GM18519 (cell line): ENCODE data around the gene TMEM225B.
"Not testable (repeated sequence)": the region's sequence is repeated elsewhere in the genome, so short reads cannot be mapped to it uniquely, and the experiment has no call there.

Experiments used
- ATAC-seq: cut with Tn5 transposase; IDR thresholded peaks from one replicate; pipeline ENCODE4 v1.9.1; 2021; ENCODE audit warnings: mild to moderate bottlenecking, moderate library complexity; ENCODE audit not compliant: unreplicated experiment, low FRiP score

The TMEM225B gene, protein sequence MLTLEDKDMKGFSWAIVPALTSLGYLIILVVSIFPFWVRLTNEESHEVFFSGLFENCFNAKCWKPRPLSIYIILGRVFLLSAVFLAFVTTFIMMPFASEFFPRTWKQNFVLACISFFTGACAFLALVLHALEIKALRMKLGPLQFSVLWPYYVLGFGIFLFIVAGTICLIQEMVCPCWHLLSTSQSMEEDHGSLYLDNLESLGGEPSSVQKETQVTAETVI

GRCh38 chr7:99597762-99598501 lies at the start of gene TMEM225B:
TSS of gene TMEM225B (plus strand) at chr7:99598267. CDS start at chr7:99604389, 6,122 bp downstream.
- no peak for ATAC-seq

DNA sequence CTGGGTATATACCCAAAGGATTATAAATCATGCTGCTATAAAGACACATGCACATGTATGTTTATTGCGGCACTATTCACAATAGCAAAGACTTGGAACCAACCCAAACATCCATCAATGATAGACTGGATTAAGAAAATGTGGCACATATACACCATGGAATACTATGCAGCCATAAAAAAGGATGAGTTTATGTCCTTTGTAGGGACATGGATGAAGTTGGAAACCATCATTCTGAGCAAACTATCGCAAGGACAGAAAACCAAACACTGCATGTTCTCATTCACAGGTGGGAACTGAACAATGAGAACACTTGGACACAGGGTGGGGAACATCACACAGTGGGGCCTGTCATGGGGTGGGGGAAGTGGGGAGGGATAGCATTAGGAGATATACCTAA lies 48.5 kb upstream of the TMEM225B start:
- not testable (repeated sequence) for ATAC-seq

- ATAC-seq = peak; percentile 9
Observed at GRCh38 chr7:99551334-99551733, 46.7 kb upstream of the TMEM225B start.

DNA sequence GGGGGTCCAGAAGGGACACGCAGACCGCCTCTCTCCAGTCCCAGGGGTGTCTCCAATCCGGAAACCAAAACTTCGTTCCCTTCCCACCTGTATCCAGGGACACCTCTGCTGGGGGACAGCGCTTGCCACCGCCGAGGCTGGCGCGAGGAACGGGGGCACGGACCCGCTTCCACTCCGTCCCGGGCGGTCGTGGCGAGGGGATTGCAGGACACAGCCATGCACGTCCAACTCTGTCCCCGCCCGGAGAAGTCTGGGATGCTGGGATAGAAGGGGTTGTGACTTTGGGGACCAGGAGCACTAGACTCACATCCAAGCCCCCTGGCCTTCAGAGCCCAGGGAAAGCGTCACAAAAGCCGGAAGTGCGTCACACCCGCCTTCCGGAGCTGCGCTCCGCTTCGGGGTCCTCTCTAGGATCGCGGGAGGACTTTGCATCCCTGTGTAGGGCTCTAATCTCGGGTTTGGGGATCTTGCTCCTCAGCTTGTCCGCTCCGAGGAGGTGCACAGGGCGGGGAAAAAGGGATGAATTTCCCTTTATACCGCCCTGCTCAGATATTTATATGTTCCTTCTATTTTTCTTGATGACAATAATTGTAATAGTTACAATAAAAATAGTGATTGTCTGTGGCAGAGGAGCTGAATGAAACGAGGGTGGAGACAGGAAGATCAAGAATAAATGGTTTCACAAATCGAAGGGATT lies 46.2 kb upstream of the TMEM225B start, which contains the start of gene FAM200A:
FAM200A (minus strand) TSS at position 348 of the 697 bp plus-strand sequence. CDS start 3,707 bp downstream, outside the sequence.
- ATAC-seq = peak; percentile 69

- ATAC-seq = no peak
Observed at GRCh38 chr7:99553039-99553438, 45.0 kb upstream of the TMEM225B start.

GRCh38 chr7:99554939-99555338 lies 43.1 kb upstream of the TMEM225B start:
- ATAC-seq = no peak

DNA sequence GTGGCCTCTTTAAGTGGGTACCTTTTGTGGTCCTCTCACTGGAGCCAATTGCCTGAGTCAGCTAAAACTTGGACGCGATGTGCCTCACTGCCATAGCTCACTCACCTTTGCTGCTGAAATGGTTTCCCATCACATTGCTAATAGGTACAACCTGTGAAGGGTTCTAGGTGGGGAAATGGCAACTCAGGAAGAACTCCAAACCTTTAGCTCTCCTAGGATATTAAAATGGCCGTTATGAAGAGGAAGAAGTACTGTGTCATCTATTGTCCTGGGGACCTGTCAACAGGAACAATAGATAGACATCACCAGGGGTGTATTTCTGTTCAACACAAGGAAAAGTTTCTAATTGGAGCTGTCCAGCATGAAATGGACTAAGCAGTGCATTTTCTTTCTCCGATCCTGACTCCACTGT lies 40.9 kb upstream of the TMEM225B start:
- ATAC-seq = no peak

DNA sequence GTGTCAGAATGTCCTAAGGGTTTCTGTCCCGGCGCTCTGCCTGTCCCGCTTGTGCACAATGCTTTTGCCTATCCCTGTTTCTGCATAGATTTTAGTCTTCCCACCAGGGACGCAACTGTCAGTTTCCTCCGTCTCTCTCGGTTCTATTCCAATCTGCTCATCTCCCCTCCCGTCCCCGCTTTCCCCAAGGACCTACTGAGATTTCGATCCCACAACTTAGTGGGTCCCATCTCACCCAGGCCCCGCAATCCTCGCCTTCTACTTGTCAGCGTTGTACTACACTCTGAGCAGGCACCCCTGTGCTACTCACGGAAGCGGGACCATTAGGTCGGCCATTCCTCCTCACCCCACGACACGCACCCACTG lies 40.1 kb upstream of the TMEM225B start:
- no peak for ATAC-seq

GRCh38 chr7:99558306-99559174 lies 39.5 kb upstream of the TMEM225B start, which contains the start of gene ZNF655:
TSS of gene ZNF655 (plus strand) at chr7:99558642. CDS start at chr7:99560560, 1,918 bp downstream.
- peak; percentile 54 for ATAC-seq

DNA sequence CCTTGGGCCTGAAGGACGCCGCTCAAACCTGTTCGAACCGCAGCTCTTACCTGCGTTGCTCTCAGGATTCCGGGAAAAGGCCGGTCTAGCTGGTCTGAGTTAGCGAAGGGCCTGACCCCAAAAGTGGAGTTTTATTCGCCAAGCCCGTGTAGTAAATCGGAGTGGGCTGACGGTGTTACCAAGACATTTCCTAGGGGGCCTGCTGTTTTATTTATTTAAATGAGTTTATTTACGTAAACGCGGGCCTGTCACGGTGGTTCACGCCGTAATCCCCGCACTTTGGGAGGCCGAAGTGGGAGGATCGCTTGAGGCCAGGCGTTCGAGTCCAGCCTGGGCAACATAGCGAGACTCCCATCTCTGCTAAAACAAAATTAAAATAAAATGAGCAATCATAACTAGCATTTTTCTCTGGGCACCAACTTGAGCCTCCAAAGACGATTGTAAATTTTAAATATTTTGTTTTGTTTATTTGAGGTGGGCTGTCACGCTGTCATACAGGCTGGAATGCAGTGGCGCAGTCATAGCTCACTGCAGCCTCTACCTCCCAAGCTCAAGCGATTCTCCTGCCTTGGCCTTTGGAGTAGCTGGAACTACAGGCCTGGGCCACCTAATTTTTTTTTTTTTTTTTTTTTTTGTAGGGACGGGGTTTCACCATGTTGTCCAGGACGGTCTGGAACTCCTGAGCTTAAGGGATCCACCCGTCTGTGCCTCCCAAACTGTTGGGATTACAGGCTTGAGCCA lies 38.7 kb upstream of the TMEM225B start:
- ATAC-seq = no peak

- no peak for ATAC-seq
Observed at GRCh38 chr7:99560834-99561736, 37.0 kb upstream of the TMEM225B start.

GRCh38 chr7:99561737-99562051 lies 36.4 kb upstream of the TMEM225B start:
- ATAC-seq = no peak

DNA sequence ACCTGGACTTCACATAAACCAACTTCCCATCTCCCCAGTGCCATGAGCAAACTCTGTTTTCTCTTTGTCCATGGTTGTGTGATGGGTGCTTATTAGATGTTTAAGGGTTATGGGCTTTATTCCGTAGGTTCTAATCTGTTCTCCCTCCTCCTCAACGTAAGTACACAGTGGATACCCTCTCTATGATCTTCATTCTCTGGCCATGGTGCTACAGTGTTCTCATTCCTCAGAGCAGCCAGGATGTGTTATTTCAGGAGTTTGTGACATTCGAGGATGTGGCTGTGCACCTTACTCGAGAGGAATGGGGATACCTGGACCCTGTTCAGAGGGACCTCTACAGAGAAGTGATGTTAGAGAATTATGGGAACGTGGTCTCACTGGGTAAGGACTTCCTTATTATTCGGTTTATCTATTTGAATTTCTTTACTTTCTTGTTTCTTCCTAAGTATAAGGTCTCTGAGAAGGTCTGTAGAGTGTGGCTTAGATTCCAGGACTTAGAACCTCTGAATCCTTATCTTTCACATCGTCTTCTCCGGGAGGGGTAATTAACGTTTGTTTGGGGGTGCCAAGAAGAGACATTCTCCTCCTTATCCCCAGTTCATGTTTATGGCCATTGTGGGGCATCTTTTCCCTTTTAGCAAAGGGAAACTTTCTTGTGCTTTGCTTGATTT lies 35.8 kb upstream of the TMEM225B start:
- ATAC-seq = no peak

- no peak for ATAC-seq
Observed at GRCh38 chr7:99562832-99563231, 35.2 kb upstream of the TMEM225B start.

DNA sequence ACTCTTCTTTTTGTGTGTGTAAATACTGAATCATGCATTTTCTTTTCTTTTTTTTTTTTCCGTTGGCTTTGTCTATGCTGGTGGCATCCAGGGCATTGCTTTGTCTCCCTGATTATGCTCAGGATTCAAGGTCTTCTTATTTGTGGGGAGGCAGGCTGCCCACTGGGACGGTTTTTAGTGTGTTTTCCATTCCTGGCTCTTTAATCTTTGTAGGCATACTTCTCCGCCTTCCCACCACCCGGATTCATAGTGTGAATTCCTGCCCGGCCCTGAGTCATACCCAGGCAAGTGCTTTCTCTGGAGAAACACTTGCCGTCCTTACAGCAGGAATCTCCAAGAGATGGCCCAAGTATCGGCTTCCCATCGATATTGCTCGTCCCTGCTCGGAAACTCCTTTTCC lies 34.4 kb upstream of the TMEM225B start:
- ATAC-seq = no peak

GRCh38 chr7:99568770-99569169 lies 29.3 kb upstream of the TMEM225B start:
- ATAC-seq = not testable (repeated sequence)

GRCh38 chr7:99571768-99572167 lies 26.3 kb upstream of the TMEM225B start:
- no peak for ATAC-seq

DNA sequence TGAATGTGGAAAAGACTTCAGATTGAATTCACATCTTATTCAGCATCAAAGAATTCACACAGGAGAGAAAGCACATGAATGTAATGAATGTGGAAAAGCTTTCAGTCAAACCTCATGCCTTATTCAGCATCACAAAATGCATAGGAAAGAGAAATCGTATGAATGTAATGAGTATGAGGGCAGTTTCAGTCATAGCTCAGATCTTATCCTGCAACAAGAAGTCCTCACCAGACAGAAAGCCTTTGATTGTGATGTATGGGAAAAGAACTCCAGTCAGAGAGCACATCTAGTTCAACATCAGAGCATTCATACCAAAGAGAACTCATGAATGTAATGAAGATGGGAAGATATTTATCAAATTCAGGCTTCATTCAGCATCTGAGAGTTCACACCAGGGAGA lies 24.8 kb upstream of the TMEM225B start:
- no peak for ATAC-seq
